Measurements from ENCODE around the gene CSMD2.

Gene CSMD2

DNA sequence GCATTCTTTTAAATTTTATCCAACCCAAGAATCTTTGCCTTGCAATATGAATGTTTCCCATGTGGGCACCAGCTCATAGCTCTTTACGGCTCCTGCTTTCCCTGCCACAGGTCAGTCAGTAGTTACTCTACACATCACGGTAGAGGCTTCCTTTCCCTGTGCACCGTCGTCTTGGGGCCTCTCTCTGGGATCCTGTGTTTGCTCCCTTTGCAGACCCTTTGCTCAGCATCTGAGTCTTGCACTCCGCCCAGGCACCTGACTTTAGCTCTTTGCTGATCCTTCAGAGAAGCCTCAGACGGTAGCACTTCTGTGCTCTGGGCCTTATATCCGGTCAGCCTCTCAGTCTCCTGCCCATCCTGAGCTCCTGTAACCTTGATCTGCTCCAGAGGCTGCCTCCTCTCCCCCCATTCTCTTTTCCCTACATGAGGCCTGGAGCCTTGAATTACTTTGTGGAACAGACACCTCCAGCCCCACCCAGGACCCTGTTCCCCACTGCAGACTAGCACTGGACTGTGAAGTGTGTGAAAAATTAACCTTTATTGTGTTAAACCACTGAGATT, 484.7 kb downstream of the CSMD2 start:
- no peak for DNase-seq (ENCODE audit: low spot score)

- DNase-seq (ENCODE audit: low spot score), result no peak
Measured at GRCh38 chr1:33670567-33670966, 494.5 kb downstream of the CSMD2 start.

DNA sequence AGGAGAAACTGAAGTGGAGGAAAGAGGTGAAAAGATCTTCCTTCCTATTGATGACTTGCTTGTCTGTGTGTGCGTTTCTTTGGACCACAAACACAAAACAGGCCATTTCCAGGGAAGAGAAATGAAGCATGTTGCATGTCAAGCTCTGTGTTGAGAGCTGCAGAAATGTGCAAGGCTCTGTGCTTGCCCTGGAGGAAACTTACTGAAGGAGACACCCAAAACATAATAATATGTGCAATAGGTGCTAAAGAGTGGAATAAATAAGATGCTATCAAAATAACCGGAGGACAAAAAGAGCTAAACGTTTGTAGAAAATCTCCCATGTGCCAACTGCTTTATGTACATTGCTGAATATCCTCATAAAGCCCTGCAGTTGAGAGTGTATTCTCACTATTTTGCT, 496.3 kb downstream of the CSMD2 start:
- DNase-seq (ENCODE audit: low spot score), result no peak

DNA sequence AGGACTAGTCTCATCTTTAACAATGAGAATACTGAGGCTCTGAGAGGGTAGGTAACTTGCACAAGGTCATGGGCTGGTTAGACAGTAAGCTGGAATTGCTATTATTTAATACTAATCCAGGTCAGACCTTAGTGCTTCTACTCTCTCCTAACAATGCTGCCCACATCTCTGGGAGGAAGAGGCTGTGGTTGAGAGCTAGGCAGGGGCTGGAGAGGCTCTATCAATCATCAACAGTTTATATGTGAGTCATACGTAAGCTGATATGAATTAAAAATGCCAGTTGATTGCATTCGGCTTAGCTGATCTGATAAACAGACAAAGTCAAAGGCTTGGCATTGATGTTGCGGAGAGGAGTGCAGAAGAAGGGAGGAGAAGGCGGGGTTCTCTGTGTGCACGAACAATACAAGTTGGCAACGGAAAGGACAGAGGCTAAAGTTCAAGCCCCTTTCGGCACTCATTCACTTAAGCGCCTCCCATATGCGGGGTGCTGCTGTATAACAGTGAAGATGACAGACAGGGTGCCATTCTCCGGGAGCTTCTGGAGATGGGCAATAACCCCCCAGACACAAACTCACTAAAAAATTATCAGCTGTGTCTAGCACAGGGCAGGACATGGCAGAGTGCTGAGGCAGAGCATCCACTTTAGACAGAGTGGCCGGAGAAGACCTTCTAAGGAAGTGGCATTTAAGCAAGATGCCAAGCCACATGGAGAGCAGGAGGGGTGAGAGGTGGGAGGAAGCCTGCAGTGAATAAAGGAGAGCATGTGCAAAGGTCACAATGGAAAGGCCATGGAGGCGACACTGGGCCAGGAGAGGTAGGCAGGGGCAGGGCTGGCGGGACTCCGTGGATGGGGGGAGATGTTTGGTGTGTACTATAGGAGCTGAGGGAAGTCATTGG, 497.4 kb downstream of the CSMD2 start:
- DNase-seq (ENCODE audit: low spot score), result no peak

- no peak for DNase-seq (ENCODE audit: low spot score)
Measured at GRCh38 chr1:33666616-33667015, 498.4 kb downstream of the CSMD2 start.

DNA sequence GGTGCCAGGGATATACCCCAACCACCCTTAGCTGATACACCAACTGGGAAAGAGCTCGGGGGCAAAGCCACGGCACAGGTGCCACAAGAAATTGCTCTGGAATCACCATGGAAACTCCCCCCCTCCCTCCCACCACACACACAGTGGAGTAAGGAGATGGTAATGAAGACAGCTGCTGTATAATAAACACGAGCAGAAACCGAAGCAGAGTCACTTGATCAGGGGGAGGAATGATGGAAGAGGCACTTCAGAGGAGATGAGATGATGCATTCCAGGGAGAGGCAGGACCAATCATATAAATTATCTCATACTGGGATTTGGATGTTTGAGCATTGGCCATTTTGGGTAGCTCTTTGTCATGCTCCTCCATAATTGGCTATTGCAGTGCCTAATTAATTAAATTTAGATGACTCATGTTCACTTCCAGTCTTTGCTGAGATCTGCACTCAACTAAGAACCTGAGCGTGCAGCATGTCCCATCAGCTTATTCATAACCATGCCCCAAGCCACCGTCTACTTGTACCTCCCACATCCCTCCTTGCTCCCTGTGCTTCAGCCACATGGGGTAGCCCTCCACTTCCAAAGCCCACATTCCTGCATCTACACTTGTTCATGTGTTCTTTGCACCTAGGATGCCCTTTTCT, 503.1 kb downstream of the CSMD2 start:
- no peak for DNase-seq (ENCODE audit: low spot score)

GRCh38 chr1:33660956-33661355, 504.1 kb downstream of the CSMD2 start:
- no peak for DNase-seq (ENCODE audit: low spot score)

DNA sequence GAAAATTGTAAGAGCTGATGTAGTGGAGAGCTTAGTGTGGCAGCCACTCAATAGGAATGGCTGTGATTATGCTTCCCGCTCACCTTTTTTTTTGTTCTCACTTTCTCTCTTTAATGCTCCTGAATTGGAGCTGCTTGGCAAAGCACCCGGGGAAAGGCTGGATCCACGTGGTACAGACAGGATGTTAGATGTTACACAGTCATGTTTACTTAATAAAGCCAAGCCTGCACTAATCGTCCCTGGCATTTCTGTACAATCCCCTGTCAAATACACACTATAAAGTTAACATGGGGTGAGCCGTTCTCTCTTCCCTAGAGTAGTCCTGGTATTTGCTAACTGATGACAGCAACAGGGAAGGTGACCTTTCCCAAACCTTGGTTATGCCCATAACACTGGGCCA, 504.8 kb downstream of the CSMD2 start:
- DNase-seq (ENCODE audit: low spot score), result no peak

GRCh38 chr1:33659641-33660040, 505.4 kb downstream of the CSMD2 start:
- no peak for DNase-seq (ENCODE audit: low spot score)

GRCh38 chr1:33657833-33658232, 507.2 kb downstream of the CSMD2 start:
- no peak for DNase-seq (ENCODE audit: low spot score)

DNA sequence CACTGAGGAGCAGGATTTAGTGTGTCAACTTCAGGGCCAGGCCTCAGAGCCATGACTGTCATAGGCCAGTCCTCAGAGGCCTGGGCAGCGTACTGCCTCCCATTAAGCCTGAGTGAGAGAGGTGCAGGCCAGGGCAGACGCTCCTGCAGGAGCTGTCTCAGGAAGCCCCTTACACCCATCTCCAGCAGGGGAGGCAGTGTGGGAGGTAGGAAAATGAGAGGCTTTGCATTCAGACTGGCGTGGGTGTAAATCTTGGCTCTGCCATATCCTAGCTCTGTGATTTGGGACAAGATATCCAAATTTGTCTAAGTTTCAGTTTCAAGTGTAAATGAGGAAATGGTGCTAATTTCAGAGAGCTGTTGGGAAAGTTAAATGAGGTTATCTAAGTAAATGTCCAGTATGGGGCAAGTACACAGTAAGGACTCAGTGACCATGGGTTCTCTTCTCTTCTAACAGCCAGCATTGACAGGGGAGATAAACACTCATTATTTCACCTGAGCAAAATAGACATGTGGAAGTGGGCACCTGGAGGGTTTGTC, 508.5 kb downstream of the CSMD2 start:
- no peak for DNase-seq (ENCODE audit: low spot score)

GRCh38 chr1:33655496-33655895, 509.5 kb downstream of the CSMD2 start:
- DNase-seq (ENCODE audit: low spot score), result no peak

GRCh38 chr1:33654267-33654834, 510.7 kb downstream of the CSMD2 start:
- no peak for DNase-seq (ENCODE audit: low spot score)

- peak; percentile 18 for DNase-seq (ENCODE audit: low spot score)
Measured at GRCh38 chr1:33653226-33653625, 511.8 kb downstream of the CSMD2 start.

GRCh38 chr1:33650708-33651107, 514.3 kb downstream of the CSMD2 start:
- DNase-seq (ENCODE audit: low spot score), result no peak

- no peak for DNase-seq (ENCODE audit: low spot score)
Measured at GRCh38 chr1:33649759-33650158, 515.3 kb downstream of the CSMD2 start.

DNA sequence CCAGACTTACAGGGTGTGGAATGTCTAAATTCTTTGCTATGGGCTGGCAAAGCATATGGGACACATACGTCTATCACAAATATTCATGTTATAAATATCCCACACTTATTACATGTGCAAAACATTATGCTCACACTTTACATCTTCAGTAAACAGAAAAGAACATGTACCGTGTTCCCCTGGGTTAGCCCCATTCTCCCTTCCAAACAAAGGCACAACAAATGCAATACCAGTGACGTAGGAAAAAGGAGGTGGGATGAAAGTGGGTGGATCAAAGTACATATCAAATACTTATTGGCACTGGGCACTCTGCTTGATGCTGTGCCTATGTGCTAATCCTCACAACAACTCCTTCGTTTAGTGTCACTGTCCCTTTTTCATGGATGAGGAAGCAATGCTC, 521.8 kb downstream of the CSMD2 start:
- no peak for DNase-seq (ENCODE audit: low spot score)

GRCh38 chr1:33641104-33641830, 523.8 kb downstream of the CSMD2 start:
- no peak for DNase-seq (ENCODE audit: low spot score)

DNA sequence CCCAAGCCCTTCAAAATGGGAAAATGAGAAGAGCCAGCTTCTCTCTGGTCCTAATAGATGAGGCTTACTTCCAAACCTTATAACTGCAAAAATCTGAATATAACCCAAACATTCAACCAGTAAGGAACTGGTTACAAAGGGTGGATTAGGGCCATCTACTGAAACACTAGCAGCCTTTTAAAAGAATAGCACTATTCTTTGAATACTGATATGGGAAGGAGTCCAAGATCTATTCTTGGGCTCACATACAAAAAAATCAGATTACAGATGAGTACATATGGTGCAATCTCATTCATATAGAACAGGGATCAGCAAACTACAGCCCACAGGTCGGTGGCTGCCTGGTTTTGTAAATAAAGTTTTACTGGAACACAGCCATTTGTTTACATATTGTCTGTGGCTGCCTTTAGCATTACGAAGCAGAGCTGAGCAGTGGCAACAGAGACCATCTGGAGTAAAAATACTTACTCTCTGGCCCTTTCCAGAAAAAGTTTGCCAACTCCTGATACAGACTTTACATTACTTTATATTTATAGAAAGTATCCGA, 524.8 kb downstream of the CSMD2 start:
- no peak for DNase-seq (ENCODE audit: low spot score)

- DNase-seq (ENCODE audit: low spot score), result no peak
Measured at GRCh38 chr1:33637846-33638440, 527.1 kb downstream of the CSMD2 start.

DNA sequence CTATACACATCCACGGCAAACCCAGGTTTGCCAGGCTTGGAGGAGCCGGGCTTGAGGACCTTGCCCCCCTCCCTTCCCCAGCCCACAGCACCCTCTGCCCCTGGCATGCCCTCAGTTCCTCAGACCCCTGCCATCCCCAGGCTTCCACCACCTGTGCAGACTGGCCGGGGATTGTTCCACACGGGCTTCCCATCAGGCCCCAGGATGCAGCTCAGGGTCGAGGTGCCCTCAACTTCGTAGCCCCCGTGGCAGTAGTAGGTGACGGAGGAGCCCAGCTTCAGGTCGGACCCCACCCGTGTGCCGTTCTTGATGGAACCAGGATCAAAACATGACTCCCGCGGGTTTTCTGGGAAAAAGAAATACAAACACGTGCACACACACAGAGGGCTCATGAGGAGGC, 528.8 kb downstream of the CSMD2 start:
- no peak for DNase-seq (ENCODE audit: low spot score)
